HG03025 (cell line): ENCODE data around the gene HIF3A.
"Not testable (repeated sequence)": the region's sequence is repeated elsewhere in the genome, so short reads cannot be mapped to it uniquely, and the experiment has no call there.

ENCODE experiments used
- ATAC-seq: cut with Tn5 transposase; IDR thresholded peaks from one replicate; pipeline ENCODE4 v1.9.1; 2021; ENCODE audit warnings: mild to moderate bottlenecking, moderate library complexity; ENCODE audit not compliant: unreplicated experiment, low FRiP score

The HIF3A gene

DNA sequence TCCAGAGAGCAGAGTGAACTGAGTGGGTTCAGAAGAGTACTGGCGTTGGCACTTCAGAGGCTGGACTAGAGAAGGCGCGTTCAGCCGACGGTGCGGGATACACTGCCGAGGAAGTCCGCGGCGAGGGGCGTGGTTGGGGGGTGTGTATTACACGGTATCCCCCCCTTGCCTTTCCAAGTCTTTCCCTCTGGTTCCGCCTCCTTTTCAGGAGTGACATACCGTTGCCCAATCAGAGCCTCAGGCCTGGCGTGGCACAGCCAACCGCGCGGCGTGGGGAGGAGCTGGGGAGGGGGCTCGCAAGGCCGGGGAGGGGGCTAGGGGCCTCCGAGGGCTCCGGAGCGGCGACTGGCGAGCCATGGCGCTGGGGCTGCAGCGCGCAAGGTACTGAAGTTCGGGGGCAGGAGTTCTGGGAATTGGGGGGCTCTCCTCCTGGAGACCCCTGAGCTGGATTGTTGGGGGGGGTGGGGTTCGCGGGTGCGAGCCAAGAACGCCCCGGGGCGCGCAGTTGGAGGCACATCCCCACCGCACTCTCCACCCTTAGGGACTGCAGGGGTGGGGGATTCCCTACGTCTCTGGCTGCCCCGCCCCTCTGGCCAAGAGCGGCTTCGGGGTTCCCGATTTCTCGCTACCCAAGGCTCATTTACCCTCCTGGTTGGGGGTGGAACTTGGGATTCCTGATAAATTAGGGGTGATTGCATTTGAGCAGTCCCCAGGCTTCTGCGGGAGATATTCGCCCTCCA is at the start of gene HIF3A:
Gene HIF3A (plus strand): TSS at position 321 of the 740 bp plus-strand sequence. CDS start 35 bp downstream, at position 356.
- ATAC-seq = no peak

DNA sequence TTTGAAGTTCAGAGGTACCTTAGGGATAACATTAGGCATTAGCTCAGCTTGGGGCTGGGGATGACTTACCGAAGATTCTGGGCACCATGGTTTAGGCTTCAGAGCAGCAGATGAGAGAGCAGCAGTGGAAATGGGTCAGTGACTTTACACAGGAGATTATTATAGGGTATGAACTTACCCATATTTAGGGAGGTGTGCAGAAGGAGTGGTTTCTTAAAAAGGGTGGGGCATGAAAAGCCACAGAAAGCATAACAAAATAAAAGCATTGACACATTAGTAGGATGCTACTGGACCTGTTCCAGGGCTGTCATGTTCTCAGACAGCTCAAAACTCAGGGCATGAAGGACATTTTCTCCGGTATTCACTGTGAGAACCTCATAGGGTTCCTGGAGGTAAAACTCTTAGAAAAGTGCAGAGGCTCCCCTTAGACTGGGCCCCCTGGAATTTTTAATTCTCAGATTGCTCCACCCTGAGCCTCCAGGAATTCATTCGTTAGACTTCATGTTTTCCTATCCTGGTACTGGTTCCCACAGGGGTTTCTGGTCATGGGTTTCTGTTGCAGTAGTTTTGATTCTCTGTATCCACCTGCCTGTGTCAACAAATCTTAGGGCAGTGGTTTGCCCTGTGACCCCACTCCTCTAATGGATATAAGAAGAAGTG is 46.6 kb upstream of the HIF3A start:
- ATAC-seq = no peak

DNA sequence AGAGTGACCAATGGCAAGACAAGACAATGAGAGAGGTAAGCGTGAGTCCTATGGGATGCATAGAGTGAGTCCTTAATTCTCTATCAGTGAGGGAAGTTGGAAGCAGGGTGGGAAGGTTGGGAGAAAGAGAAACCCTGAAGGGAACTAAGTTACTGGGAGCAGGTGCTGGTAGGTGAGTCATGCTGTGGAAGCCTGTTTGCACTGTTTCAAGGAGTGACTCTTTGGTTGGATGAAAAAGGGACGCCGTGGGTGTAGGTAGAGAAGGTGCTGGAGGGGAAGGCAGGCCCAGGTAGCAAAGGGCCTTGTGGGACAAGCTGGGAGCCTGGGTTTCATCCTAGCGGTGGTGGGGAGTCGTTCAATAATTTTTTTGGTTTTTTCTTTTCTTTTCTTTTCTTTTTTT is 45.4 kb upstream of the HIF3A start:
- no peak for ATAC-seq

DNA sequence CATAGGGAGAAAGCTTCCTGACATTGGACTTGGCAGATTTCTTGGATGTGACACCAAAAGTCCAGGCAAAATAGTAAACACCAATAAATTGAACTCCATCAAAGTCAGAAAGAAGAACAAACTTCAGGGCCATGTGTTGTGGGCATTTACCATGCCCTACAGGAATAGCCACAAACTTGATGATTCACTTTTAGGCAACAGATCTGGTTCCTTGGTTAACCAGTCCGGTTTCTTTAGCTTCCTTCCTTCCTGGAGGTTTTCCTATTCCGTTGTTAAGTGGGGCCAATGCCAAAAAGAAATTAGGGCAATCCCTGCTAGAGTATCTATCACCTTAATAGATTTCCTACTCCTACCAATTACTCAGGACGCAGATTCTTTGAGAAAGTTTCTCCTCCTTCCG is 42.1 kb upstream of the HIF3A start:
- ATAC-seq = no peak

DNA sequence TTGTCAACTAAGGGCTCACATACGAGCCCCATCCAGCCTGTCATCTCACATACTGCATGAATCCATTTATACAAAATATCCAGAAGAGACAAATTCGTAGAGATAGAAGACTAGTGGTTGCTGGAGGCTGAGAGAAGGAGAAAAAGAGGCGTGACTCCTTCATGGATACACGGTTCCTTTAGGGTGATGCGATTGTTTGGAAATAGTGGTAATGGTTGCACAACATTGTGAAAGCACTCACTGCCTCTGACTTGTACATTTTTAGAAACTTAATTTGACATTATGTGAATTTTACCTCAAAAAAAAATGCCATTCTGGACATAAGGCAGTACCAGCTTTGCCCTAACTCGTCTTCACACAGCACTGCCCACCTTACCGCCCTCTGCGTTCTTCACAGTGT is 40.0 kb upstream of the HIF3A start:
- no peak for ATAC-seq

DNA sequence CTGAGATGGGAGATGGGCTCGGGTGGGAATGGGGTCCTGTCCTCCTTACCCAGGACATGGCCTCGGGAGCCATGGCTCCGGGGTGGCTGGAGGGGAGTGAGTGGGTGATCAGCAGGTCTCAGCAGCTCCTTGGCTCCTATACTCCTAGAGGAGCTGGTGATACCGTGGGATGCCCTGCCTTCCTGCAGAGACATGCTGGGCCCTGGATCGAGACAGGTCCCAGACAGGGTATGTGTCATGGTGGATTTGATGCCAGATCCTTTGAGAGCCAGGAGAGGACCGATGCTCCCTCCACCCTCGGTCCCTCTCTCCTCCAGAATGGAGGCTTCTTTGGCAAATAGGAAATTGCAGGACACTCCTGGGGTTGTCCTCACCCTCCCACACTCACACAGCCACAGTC is 35.3 kb upstream of the HIF3A start:
- ATAC-seq = not testable (repeated sequence)

DNA sequence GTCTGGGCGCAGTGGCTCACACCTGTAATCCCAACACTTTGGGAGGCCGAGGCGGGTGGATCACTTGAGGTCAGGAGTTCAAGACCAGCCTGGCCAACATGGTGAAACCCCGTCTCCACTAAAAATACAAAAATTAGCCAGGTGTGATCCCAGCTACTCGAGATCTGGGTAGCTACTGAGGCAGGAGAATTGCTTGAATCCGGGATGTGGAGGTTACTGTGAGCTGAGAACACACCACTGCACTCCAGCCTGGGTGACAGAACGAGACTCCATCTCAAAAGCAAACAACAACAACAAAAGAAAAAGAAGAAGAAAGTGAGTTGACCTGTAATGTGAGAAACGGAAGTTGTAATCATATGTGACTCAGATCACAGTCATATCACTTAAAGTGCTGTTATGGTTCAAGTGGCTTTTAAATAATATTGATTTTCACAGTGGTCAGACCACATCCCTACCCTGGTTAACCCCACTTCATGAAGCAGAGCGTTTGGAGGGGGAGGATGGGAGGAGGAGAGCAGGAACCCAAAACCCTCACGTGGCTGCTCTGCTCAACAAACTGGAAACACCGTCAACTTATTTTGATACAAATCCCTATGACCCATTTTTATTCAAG is 34.1 kb upstream of the HIF3A start:
- not testable (repeated sequence) for ATAC-seq

DNA sequence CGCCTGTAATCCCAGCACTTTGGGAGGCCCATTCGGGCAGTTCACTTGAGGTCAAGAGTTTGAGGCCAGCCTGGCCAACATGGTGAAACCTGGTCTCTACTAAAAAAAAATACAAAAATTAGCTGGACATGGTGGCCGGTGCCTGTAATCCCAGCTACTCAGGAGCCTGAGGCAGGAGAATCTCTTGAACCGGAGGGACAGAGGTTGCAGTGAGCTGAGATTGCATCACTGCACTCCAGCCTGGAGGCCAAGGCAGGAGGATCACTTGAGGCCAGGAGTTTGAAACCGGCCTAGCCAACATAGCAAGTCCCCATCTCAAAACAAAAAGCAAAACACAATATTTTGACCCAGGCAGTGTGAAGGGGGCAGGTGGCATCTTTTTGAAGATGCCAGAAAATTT is 32.0 kb upstream of the HIF3A start:
- ATAC-seq = not testable (repeated sequence)

DNA sequence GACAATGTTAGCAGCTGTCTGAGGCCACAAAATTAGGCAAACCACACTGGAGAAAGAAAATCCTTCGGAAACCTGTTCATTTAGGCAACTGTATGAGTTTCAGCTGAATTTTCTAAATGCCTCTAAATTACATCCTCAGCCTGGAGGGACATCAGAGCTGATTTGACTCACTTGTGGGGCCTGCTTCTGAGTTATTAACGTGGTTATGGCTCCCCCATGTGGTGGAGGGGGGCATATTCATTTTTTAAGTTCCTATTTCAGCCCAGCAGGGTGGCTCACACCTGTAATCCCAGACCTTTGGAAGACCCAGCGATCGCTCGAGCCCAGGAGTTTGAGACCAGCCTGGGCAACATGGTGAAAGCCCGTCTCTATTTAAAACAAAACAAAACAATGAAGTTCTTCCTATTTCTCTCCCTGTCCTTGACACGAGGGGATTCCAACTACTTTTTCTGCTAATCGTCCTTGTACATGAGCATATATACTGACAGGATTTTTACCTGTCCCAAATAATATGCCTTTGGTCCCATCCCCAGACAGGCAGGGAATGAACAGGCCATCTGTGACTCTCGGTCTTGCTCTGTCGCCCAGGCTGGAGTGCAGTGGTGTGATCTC is 31.5 kb upstream of the HIF3A start:
- no peak for ATAC-seq

DNA sequence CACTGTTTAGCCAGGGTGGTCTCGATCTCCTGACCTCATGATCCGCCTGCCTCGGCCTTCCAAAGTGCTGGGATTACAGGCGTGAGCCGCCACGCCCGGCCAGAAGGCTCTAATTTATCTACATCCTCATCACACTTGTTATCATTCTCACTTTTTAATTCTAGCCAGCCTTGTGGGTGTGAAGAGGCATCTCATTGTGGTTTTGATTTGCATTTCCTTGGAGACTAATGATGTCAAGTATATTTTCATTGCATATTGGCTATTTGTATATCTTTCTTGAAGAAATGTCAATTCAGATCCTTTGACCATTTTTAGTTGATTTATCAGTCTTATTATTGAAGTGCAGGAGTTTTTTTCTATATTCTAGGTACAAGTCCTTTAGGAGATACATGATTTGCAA is 27.7 kb upstream of the HIF3A start:
- ATAC-seq = no peak

DNA sequence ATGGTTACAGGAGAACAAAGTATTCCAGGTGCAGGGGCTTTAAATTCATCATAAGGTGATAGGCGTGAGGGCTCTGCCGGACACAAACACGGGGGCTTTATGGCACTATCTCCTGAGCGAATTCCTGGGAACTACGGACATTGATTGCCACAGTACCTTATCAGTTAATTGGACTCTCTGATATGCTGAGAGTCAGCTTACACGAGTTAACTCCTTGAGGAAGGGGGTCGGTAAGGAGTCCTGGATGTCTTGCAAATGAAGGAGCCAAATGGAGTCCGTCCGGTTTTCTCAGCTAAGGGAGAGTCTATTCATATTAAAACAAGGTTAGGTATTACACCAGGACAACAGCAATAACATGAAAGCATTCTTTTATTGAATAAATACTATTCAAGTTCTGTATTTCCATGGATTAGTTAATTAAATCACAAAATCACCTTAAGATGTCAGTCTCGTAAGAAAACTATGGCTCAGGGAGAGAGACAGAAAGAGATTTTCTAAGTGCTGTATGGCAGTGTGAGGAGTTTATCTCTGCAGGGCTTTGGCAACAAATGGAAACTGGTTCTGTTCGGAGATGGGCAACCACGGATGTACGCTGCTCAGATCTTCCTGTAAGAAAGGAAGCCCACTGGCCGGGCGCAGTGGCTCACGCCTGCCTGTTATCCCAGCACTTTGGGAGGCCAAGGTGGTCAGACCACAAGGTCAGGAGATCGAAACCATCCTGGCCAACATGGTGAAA is 26.2 kb upstream of the HIF3A start:
- no peak for ATAC-seq

DNA sequence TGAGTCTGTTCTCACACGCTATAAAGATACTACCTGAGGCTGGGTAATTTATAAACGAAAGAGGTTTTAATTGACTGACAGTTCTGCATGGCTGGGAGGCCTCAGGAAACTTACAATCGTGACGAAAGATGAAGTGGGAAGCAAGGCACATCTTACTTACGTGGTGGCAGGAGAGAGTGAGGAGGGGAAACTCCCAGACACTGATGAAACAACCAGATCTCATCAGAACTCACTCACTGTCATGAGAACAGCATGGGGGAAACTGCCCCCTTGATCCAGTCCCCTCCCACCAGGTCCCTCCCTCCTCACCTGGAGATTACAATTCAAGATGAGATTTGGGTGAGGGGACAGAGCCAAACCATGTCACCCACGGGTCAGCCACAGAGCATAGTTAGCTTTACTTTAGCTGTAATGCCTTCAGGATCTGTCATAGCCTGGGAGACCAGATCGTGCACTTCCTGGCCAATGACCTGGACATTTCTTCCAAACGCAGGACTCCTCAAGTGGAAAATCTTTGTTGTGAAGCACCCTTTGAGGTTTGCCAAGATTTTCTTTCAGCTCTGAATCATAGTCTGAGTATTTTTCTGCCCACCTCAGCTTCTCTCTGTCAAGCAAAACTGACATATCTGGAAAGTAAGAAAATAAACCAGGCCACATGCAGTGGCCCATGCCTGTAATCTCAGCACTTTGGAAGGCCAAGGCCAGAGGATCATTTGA is 25.2 kb upstream of the HIF3A start:
- ATAC-seq = no peak

DNA sequence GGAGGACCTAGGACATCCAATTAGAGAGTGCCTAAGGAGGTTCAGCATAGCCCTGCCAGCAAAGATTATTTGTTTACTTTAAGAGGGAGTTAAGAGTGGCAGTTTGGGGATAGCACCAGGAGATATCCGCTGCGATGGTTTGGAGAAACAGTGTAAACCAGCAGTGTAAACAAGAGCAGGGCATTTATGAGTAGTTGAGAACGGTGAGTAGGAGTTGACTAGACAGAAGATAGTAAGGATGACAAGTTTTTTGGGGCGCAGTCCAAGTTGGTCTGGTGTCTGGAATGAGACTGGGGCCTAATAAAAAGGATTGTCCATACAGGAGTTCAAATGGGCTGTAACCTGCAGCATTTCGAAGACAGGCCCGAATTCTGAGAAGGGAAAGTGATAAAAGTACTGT is 22.9 kb upstream of the HIF3A start:
- ATAC-seq = not testable (repeated sequence)

DNA sequence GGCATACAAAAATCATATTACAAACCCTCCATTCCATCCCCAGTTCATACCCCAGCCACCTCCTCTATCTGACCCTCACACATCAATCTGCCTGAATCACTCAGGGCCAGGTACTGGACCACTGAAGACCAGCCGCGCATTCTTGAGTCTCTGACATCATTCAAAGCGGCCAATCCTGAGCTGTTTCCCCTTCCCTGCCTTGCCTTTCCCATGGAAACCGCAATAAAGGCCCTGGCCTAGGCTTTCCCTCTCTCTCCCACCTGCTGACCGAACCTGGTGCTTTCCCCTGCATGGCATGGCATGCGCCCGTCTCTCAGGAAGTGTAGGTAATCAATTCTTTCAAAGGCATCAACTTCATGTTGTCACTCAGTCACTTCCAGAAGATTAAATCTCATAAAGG is 17.7 kb upstream of the HIF3A start:
- no peak for ATAC-seq

DNA sequence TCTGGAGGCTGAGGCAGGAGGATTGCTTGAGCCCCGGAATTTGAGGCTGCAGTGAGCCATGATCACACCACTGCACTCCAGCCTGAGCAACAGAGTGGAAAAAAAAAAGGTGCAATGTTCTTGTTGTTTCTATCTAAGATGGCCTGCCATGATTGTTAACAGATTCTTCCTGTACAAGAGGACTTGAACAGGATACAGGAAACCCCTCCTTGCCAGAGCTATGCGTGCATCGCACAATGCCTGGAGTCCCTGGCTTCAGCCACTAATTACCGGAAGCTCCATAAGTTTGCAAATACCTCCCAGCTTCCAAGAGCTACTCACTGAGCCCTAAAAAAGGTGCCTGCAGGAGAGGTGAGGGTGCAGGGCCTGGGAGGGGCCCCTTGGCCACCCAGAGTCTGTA is 13.1 kb upstream of the HIF3A start:
- ATAC-seq = no peak

DNA sequence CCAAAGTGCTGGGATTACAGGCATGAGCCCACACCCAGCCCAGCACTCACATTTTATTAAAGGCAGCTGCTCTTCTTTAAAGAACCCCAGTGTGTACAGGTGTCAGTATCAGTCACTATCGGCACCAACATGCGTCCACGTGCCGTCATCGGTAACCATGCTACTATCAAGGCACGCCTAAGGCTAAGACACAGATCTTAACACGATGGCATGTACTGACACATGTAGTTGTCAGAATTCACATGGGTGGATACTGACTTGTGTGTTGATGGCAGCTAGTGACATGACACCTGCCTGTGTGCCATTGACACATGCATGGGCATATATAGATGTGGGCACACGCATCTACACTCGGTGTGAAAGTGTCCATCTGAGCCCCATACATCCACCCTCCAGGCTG is 12.2 kb upstream of the HIF3A start:
- no peak for ATAC-seq

DNA sequence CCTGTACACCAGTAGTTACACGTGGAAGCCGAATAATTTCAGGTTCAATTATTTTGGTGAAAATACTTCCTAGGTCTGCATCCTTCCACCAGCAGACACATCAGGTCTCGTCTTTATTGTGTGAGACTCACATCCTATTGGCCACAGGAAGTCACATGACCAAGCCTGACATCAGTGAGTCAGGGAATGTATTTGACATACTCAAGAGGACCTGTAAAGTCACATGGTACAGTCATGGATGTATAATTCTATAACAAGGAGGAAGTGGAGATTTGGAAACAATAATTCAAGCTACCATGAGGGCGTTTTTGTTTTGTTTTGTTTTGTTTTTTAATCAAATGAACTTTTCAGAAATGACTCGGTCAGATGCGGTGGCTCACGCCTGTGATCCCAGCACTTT is 9.3 kb upstream of the HIF3A start:
- ATAC-seq = no peak

DNA sequence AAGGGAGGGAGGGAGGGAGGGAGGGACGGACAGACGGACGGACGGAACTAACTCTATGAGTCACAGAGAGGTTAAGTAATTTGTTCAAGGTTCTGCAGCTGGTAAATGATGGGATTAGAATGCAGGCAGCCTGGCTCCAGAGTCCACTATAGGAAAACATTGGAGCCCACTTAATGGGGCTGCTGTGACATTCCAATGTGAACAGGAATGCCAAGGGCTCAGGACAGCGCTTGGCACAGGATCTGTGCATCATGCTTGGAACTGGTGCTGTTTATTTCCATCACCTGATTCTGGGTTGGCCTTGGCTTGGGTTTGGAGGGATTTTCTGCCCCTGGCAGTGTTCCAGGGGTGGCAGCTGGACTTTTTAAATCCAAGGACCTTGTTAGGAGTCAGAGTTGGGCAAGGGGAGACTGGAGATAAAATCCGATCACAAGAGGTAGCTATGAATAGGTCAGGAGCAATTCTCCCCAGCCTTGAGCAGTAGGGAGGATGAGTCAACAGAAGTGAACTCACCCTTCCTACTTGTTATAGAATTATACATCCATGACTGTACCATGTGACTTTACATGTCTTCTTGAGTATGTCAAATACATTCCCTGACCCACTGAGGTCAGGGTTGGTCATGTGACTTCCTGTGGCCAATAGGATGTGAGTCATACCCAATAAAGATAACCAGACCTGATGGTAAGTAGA is 7.8 kb upstream of the HIF3A start:
- no peak for ATAC-seq
